Chondrocyte (in vitro differentiated cells): Measurements from ENCODE around the gene EVI5L. TPM values are rescaled to one million over a fixed set of nuclear protein-coding genes. Genes with fewer than 3 reads are reported as not detected.

Experiments used
- DNase-seq: peaks from one replicate; pipeline ENCODE4 v3.0.0; 2021; ENCODE audit warnings: mixed read lengths, low spot score
- H3K27ac Mint-ChIP-seq: one replicate; pipeline ENCODE4 v1.8.0; 2021; ENCODE audit warnings: mild to moderate bottlenecking, moderate library complexity, mixed read lengths; ENCODE audit not compliant: unreplicated experiment
- H3K27me3 Mint-ChIP-seq: 2 replicates; pipeline ENCODE4 v1.8.0; 2021; ENCODE audit warnings: low read depth, mixed read lengths
- H3K36me3 Mint-ChIP-seq: 2 replicates; pipeline ENCODE4 v1.8.0; 2021; ENCODE audit warnings: low read depth, mixed read lengths
- H3K4me1 Mint-ChIP-seq: 2 replicates; pipeline ENCODE4 v1.8.0; 2021; ENCODE audit warnings: low read depth, mild to moderate bottlenecking, mixed read lengths
- H3K4me3 Mint-ChIP-seq: one replicate; pipeline ENCODE4 v1.8.0; 2021; ENCODE audit warnings: mild to moderate bottlenecking, moderate library complexity, mixed read lengths; ENCODE audit not compliant: unreplicated experiment
- H3K9me3 Mint-ChIP-seq: 2 replicates; pipeline ENCODE4 v1.8.0; 2021; ENCODE audit warnings: low read depth, mixed read lengths
- total RNA-seq: library from RNA; stranded (reverse); gene quantifications from 3 replicates; pipeline ENCODE4 v1.2.1, GENCODE V29; 2021
- TF ChIP-seq, protein P1 (sequence below): fragments of 200-600 bp; sonication (generic); IDR thresholded peaks from 2 replicates; pipeline ENCODE4 v1.5.0; 2021; ENCODE audit warnings: antibody characterized with exemption, mild to moderate bottlenecking, moderate library complexity

The EVI5L gene
- total RNA-seq, 1 donor from 2014 or later, result 27.4 TPM

DNA sequence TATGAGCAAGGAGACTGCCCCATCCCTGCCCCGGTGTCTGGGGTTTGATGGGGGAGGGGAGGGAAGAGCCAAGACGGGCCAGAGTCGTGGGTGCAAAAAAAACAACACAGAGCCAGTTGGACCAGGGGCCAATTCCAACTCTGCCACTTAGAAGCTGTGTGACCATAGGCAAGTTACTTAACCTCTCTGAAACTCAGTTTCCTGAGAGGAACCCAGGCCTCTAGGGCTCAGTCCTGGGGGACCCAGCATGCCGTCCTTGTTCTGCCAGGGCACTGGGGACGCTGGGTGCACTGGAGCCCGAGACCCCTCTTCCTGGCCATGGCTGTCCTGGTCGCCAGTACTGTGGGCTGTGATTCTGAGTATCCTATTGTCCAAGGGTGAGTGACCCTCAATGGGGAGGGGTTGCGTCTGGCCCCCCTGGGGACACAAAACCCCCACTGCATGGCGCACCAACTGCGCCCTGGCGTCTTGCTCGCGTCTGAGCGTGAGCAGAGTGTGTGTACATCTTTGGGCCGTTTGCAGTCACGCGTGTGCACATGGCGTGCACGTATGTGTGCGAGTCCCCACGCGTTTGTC lies 42.3 kb upstream of the EVI5L start:
- peaks cover 54% of the 10 kb centered on the region for H3K27me3 Mint-ChIP-seq
- no peak overlapping the region for H3K4me3 Mint-ChIP-seq
- peaks cover 2% of the 10 kb centered on the region for H3K36me3 Mint-ChIP-seq
- no peak overlapping the region for H3K27ac Mint-ChIP-seq
- DNase-seq, result no peak
- H3K9me3 Mint-ChIP-seq, result peaks cover 4% of the 10 kb centered on the region
- TF ChIP-seq, protein P1, sequence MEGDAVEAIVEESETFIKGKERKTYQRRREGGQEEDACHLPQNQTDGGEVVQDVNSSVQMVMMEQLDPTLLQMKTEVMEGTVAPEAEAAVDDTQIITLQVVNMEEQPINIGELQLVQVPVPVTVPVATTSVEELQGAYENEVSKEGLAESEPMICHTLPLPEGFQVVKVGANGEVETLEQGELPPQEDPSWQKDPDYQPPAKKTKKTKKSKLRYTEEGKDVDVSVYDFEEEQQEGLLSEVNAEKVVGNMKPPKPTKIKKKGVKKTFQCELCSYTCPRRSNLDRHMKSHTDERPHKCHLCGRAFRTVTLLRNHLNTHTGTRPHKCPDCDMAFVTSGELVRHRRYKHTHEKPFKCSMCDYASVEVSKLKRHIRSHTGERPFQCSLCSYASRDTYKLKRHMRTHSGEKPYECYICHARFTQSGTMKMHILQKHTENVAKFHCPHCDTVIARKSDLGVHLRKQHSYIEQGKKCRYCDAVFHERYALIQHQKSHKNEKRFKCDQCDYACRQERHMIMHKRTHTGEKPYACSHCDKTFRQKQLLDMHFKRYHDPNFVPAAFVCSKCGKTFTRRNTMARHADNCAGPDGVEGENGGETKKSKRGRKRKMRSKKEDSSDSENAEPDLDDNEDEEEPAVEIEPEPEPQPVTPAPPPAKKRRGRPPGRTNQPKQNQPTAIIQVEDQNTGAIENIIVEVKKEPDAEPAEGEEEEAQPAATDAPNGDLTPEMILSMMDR, result no peak
- no peaks in the 10 kb centered on the region for H3K4me1 Mint-ChIP-seq

DNA sequence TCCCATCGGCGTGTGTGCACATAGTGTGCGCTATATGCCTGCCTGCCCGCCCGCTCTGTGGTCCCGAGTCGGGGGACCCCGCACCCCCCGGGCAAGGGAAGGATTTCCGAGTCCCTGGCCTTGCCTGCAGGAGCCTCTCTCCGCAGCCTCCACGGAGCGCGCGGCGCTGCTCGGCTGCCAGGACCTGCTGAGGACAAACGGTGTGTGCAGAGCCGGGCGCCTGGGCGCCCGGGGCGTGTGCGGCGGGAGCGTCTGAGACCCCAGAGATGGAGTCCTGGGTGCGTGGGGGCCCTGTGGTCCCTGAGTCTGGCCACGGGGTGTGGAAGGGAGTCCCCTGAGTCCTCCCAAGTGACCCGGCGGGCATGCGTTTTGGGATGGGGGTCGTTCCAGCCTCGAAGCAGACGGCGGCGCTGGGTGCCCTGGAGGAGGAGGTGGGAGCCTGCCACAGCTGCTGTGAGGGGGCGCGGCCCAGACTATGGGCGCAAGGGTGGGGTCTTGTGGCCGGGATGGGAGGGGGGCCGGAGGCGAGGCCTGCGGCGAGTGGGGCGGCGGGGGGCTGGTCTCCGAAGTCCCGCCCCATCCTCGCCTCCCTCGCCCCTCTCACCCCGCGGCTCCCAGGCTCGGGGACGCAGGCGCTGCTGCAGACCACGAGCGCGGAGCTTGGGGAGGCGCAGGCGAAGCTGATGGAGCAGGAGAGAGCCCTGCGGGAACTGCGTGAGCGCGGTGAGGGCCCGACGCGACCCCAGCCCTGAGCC lies 41.7 kb upstream of the EVI5L start:
- no peak overlapping the region for H3K27ac Mint-ChIP-seq
- H3K4me1 Mint-ChIP-seq, result no peaks in the 10 kb centered on the region
- no peak overlapping the region for H3K4me3 Mint-ChIP-seq
- peaks cover 48% of the 10 kb centered on the region for H3K27me3 Mint-ChIP-seq
- no peak for DNase-seq
- peaks cover 4% of the 10 kb centered on the region for H3K9me3 Mint-ChIP-seq
- TF ChIP-seq, protein P1, result no peak
- H3K36me3 Mint-ChIP-seq, result peaks cover 3% of the 10 kb centered on the region

DNA sequence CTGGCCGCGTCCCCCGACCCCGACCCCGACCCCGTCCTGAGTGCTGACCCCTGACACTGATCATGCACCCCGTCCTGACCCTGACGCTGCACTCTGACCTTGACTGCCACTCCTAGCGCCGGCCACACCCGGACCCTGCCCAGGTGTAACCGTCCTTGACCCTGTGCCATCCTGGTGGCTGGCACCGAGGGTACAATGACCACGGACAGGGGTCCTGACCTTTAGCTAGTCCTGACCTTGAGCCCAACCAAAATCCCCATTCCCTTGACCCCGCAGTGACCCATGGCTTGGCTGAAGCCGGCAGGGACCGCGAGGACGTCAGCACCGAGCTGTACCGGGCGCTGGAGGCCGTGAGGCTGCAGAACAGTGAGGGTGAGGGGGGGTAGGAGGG lies 41.1 kb upstream of the EVI5L start:
- Mint-ChIP-seq H3K27me3 (peaks cover 43% of the 10 kb centered on the region), H3K4me3 (no peak overlapping the region), H3K27ac (no peak overlapping the region), H3K9me3 (peaks cover 7% of the 10 kb centered on the region), H3K36me3 (peaks cover 3% of the 10 kb centered on the region), H3K4me1 (no peaks in the 10 kb centered on the region)
- TF ChIP-seq, protein P1, result no peak
- DNase-seq, result no peak

DNA sequence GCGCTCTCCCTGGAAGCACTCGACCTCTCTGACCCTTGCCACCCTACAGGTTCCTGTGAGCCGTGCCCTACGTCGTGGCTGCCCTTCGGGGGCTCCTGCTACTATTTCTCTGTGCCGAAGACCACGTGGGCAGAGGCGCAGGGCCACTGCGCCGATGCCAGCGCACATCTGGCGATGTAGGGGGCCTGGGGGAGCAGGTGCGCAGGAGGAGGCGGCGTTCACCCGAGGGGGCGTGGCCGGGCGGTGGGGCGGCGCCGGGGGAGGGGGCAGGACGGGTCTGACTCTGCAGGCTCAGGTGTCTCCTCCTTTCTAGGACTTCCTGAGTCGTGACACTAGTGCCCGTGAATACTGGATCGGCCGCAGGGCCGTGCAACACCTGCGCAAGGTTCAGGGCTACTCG lies 40.6 kb upstream of the EVI5L start:
- peaks cover 3% of the 10 kb centered on the region for H3K36me3 Mint-ChIP-seq
- H3K4me1 Mint-ChIP-seq, result no peaks in the 10 kb centered on the region
- TF ChIP-seq, protein P1, result no peak
- no peak overlapping the region for H3K4me3 Mint-ChIP-seq
- H3K27ac Mint-ChIP-seq, result no peak overlapping the region
- peaks cover 12% of the 10 kb centered on the region for H3K9me3 Mint-ChIP-seq
- peaks cover 40% of the 10 kb centered on the region for H3K27me3 Mint-ChIP-seq
- DNase-seq, result no peak

DNA sequence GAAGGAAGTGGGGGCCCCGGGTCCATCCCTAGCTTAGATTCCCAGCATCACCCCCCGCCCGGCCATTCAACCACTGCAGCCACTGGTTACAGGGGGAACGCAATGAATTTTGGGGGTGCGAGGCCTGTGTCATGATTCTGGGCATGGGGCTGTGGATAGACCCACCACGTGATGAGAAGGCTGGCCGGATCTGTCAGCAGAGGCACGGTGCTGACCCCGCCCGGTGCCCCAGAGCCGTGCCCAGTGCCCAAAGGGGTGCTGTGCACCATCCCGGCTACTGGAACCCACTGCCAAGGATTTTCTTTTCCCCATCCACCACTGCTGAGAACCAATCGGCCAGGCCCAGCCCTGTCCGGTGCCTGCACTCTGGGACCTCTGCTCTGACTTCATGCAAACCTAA lies 39.6 kb upstream of the EVI5L start:
- Mint-ChIP-seq H3K4me1 (no peaks in the 10 kb centered on the region), H3K27ac (no peak overlapping the region), H3K36me3 (peaks cover 3% of the 10 kb centered on the region), H3K9me3 (peaks cover 8% of the 10 kb centered on the region), H3K4me3 (no peak overlapping the region), H3K27me3 (peaks cover 33% of the 10 kb centered on the region)
- DNase-seq, result no peak
- TF ChIP-seq, protein P1, result no peak
